ENCODE data around the gene USP9X.
A peak's percentile ranks its signal among the peaks of the same experiment; 100 is the strongest.
"Not testable (repeated sequence)": the region's sequence is repeated elsewhere in the genome, so short reads cannot be mapped to it uniquely, and the experiment has no call there.

Gene USP9X

GRCh38 chrX:41108007-41108406 is 22.8 kb downstream of the USP9X start:
- no peak overlapping the region for H3K4me3 ChIP-seq
- H3K36me3 ChIP-seq = no peaks in the 10 kb centered on the region
- no peaks in the 10 kb centered on the region for H3K27me3 ChIP-seq
- no peak overlapping the region for H3K27ac ChIP-seq
- TF ChIP-seq CTCF (IDR thresholded peaks at IDR 0.05) = no peak
- peaks cover 0 to 65% (median 8%) of the 10 kb centered on the region in 4 donors for H3K4me1 ChIP-seq
- intact Hi-C loops (cut with DNase I; ENCODE audit: low total_unique reads) = no loop called here
- no peaks in the 10 kb centered on the region for H3K9me3 ChIP-seq
- DNase-seq = no peak

- no peak for TF ChIP-seq CTCF (IDR thresholded peaks at IDR 0.05)
- H3K9me3 ChIP-seq = no peaks in the 10 kb centered on the region
- intact Hi-C loops (cut with DNase I; ENCODE audit: low total_unique reads) = no loop called here
- peaks cover 0 to 68% (median 9%) of the 10 kb centered on the region in 4 donors for H3K4me1 ChIP-seq
- no peak overlapping the region for H3K4me3 ChIP-seq
- DNase-seq = no peak
- no peak overlapping the region for H3K27ac ChIP-seq
- H3K36me3 ChIP-seq = no peaks in the 10 kb centered on the region
- H3K27me3 ChIP-seq = no peaks in the 10 kb centered on the region
Measured at GRCh38 chrX:41108463-41109205, 23.4 kb downstream of the USP9X start.

GRCh38 chrX:41110801-41111625 is 25.8 kb downstream of the USP9X start:
- no peak overlapping the region for H3K27ac ChIP-seq
- H3K4me1 ChIP-seq = peaks cover 0 to 75% (median 9%) of the 10 kb centered on the region in 4 donors
- no peak overlapping the region for H3K4me3 ChIP-seq
- no peaks in the 10 kb centered on the region for H3K36me3 ChIP-seq
- H3K27me3 ChIP-seq = no peaks in the 10 kb centered on the region
- TF ChIP-seq CTCF (IDR thresholded peaks at IDR 0.05) = no peak
- intact Hi-C loops (cut with DNase I; ENCODE audit: low total_unique reads) = no loop called here
- no peaks in the 10 kb centered on the region for H3K9me3 ChIP-seq
- DNase-seq = no peak

GRCh38 chrX:41115104-41115425 is 29.8 kb downstream of the USP9X start:
- H3K4me1 ChIP-seq = peaks cover 0 to 72% (median 10%) of the 10 kb centered on the region in 4 donors
- H3K27ac ChIP-seq, H3K27me3 ChIP-seq, H3K9me3 ChIP-seq, H3K4me3 ChIP-seq, H3K36me3 ChIP-seq, DNase-seq: not testable (repeated sequence)
- TF ChIP-seq CTCF (IDR thresholded peaks at IDR 0.05) = peak; percentile 53 to 58
- intact Hi-C loops (cut with DNase I; ENCODE audit: low total_unique reads) = loop anchor here (5.0 kb wide), 2 partner anchors 238 to 458 kb away; no protein-coding TSS in a partner anchor

GRCh38 chrX:41116948-41117347 is 31.7 kb downstream of the USP9X start:
- Histone ChIP-seq H3K4me1 (peaks cover 0 to 63% (median 11%) of the 10 kb centered on the region in 4 donors), H3K4me3 (no peak overlapping the region), H3K36me3 (no peaks in the 10 kb centered on the region), H3K27me3 (no peaks in the 10 kb centered on the region), H3K27ac (no peak overlapping the region), H3K9me3 (no peaks in the 10 kb centered on the region)
- TF ChIP-seq CTCF (IDR thresholded peaks at IDR 0.05) = no peak
- intact Hi-C loops (cut with DNase I; ENCODE audit: low total_unique reads) = loop anchor here (5.0 kb wide), 2 partner anchors 240 to 460 kb away; no protein-coding TSS in a partner anchor
- no peak for DNase-seq

Data from tibial artery (tissue), 4 donors.